GM12874 (cell line): ENCODE data around the gene UBR2.

ENCODE experiments used
- TF ChIP-seq, protein P1 (sequence below): IDR thresholded peaks from 2 replicates; pipeline ENCODE4 v1.5.1; 2011; ENCODE audit warnings: low read depth, mild to moderate bottlenecking, control low read depth, low read length, moderate library complexity; ENCODE audit not compliant: insufficient read depth

UBR2 gene

DNA sequence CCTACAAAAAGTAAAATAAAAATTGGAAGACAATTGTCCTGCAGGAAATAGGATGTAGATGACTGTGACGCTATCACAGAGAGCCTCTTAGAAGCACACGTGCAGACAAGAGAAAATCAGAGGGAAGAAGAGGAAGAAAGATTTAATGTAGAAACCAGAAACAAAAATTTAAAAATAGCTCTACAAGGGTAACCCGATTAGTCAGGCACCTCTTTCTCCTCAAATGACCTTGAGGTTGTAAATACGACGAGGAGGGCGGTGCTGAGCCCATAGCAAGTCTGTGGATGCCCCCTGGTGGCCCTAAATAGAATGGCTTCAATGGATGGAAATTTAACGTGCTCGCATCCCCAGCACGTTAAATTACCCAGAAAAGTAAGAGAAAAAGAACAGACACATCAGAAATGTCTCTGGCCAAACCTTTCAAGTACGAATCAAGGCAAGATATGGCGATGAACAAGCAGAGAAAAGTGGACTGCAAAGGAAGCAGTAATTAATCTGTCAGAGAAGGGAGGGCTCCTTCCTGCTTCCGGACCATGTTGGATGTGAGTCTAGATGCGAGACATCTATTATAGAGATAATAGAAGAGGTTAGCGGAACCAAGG, 162.8 kb downstream of the UBR2 start:
- TF ChIP-seq, protein P1, sequence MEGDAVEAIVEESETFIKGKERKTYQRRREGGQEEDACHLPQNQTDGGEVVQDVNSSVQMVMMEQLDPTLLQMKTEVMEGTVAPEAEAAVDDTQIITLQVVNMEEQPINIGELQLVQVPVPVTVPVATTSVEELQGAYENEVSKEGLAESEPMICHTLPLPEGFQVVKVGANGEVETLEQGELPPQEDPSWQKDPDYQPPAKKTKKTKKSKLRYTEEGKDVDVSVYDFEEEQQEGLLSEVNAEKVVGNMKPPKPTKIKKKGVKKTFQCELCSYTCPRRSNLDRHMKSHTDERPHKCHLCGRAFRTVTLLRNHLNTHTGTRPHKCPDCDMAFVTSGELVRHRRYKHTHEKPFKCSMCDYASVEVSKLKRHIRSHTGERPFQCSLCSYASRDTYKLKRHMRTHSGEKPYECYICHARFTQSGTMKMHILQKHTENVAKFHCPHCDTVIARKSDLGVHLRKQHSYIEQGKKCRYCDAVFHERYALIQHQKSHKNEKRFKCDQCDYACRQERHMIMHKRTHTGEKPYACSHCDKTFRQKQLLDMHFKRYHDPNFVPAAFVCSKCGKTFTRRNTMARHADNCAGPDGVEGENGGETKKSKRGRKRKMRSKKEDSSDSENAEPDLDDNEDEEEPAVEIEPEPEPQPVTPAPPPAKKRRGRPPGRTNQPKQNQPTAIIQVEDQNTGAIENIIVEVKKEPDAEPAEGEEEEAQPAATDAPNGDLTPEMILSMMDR = peak; percentile 73

DNA sequence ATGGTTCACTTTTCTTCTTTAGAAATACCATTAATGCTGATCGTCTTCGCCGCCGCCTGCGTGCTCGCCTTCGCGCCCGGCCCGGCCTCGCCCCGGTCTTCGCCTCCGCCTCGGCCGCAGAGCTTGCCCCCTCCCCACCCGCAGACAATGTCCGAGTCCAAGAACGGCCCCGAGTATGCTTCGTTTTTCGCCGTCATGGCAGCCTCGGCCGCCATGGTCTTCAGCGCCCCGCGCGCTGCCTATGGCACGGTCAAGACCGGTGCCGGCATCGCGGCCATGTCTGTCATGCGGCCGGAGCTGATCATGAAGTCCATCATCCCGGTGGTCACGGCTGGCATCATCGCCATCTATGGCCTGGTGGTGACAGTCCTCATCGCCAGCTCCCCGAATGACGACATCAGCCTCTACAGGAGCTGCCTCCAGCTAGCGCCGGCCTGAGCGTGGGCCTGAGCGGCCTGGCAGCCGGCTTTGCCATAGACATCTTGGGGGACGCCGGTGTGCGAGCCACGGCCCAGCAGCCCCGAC, 163.3 kb downstream of the UBR2 start:
- TF ChIP-seq, protein P1 = no peak

DNA sequence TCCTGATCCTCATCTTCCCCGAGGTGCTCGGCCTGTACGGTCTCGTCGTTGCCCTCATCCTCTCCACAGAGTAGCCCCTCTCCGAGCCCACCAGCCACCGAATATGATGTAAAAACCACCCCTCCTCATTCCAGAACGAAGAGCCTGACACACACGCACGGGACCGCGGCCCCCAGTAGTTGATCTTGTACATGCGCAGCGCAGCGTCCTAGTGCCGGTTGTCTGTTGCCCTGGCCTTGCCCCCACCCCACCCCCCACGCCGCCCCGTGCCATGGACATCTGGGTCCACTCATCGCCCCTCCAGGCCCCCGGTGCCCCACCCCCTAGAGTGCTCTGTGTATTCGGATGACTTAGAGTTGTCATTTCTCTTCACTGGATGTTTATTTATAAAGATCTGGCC, 163.8 kb downstream of the UBR2 start:
- TF ChIP-seq, protein P1 = no peak

DNA sequence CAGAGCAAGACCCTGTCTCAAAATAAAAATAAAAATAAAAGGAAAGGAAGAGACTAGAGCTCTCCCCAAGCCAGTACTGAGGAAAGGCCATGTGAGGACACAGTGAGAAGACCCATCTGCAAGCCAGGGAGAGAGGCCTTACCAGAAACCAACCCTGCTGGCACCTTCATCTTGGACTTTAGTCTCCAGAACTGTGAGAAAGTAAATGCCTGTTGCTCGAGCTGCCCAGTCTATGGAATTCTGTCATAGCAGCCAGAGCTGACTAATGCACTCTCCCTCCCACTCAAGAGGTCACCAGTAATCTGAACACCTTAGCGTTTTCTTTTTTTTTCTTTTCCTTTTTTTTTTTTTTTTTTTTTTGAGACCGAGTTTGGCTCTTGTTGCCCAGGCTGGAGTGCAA, 165.9 kb downstream of the UBR2 start:
- TF ChIP-seq, protein P1 = no peak

DNA sequence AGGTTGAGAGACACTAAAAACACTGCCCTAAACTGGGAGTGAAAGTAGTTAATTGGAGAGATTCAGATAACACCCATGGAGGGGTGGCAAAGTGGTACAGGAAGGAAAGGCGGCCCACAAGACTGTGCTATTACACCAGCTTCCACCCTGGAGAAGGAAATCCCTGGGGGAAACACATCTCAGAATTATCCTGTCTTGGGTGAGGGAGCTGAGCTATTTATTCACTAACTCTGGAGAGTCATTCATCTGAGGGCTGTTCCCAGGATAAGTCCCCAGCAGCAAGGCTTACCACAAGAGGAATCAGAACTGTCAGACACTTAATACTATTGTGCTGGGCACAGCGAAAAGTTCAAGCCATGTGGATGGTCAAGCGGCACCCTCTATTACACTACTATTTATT, 172.1 kb downstream of the UBR2 start:
- TF ChIP-seq, protein P1 = no peak

DNA sequence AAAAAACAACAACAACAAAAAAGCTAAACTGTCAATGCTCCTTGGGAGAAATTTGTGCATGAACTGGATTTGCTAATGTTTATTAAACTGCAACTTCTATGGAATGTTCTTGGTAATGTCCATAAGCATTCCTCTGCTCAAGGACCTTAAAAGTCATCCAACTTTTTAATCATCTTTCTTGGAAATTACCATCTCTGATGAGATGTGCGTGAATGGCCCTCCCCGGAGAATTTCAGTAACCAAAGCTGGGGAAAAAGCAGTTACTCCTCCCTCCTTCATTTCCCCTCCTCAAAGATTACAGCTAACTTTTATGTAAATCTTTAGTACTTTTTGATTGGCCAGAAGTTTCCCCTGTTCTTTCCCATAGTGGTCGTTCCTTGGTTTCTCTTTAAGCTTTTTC, 176.9 kb downstream of the UBR2 start:
- TF ChIP-seq, protein P1 = no peak

DNA sequence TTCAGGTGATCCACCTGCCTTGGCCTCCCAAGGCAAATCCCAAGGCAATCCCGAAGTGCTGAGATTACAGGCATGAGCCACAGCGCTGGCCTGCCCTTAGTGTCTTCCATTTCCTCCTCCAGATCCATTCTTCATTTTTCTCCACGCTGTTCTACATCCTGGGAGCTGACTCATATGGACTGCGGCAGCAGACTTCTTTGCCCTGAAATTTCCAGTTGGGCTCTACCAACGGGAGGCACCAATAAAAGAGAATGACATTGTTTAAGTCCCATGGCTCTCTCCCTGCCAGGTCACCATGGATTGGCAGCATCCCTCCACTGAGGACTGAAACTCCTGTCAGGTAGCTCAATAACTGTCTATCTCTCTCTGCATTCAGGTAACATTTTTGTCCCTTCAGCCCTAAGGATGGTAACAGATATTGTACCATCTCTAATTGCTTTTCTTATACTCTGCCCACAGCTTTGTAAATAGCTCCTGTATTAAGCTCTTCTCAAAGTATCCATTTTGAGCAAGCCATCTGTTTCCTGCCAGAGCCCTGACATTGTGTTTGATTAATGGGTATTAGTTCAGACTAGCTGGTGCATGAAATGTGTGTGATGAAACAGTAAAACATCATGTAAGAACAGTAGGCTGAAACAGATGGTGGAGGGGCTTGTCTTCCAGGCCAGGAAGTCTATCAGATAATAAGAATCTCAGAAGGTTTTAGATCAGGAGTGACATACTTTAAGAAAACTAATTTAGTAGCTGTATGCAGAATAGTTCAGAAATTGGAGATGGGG, 178.5 kb downstream of the UBR2 start:
- TF ChIP-seq, protein P1 = no peak
